ENCODE results near the gene DEFB110. TPM values are rescaled to one million over a fixed set of nuclear protein-coding genes. Genes with fewer than 3 reads are reported as not detected.

The DEFB110 gene
- total RNA-seq, 1 experiment from 2014 or later = not detected

Other genes with a start within 250 kb of the DEFB110 start
- gene PGK2, start 234.7 kb downstream of the DEFB110 start, total RNA-seq (2014; rRNA removed; shearing (Covaris generic)) = not detected in 2 replicates
- gene CRISP1, start 155.5 kb downstream of the DEFB110 start, total RNA-seq (2014; rRNA removed; shearing (Covaris generic)) = not detected in 2 replicates
- not detected in 2 replicates for gene DEFB114, start 57.8 kb downstream of the DEFB110 start, total RNA-seq (2014; rRNA removed; shearing (Covaris generic))
- not detected in 2 replicates for gene DEFB113, start 52.4 kb downstream of the DEFB110 start, total RNA-seq (2014; rRNA removed; shearing (Covaris generic))
- gene DEFB112, start 27.9 kb upstream of the DEFB110 start, total RNA-seq (2014; rRNA removed; shearing (Covaris generic)) = not detected in 2 replicates